Measurements from ENCODE around the gene MANSC1.
A peak's percentile ranks its signal among the peaks of the same experiment; 100 is the strongest.

- TF ChIP-seq EZH2 (IDR thresholded peaks at IDR 0.05; ENCODE audit: borderline replicate concordance, low read length) = no peak
- TF ChIP-seq, protein P1, sequence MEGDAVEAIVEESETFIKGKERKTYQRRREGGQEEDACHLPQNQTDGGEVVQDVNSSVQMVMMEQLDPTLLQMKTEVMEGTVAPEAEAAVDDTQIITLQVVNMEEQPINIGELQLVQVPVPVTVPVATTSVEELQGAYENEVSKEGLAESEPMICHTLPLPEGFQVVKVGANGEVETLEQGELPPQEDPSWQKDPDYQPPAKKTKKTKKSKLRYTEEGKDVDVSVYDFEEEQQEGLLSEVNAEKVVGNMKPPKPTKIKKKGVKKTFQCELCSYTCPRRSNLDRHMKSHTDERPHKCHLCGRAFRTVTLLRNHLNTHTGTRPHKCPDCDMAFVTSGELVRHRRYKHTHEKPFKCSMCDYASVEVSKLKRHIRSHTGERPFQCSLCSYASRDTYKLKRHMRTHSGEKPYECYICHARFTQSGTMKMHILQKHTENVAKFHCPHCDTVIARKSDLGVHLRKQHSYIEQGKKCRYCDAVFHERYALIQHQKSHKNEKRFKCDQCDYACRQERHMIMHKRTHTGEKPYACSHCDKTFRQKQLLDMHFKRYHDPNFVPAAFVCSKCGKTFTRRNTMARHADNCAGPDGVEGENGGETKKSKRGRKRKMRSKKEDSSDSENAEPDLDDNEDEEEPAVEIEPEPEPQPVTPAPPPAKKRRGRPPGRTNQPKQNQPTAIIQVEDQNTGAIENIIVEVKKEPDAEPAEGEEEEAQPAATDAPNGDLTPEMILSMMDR (conservative IDR thresholded peaks at IDR 0.05 in 1 of 2, IDR thresholded peaks at IDR 0.05 in 1 of 2; ENCODE audit: extremely low read depth in 1 of 2, insufficient read depth in 1 of 2, low read depth in 1 of 2, low read length in 2 of 2) = peak in 1 of 2 donors; percentile 35
These were observed 7.1 kb upstream of the MANSC1 start, which contains the start of gene BORCS5 for GRCh38 chr12:12356896-12357718.
